SK-N-SH treated with all-trans-retinoic acid at 6 μM for 48 hours (cell line): Measurements from ENCODE around the gene GPRIN1.

ENCODE experiments used
- ARNTL ChIP-seq: fragments of 450-650 bp; formaldehyde crosslinking; IDR thresholded peaks from 2 replicates; pipeline ENCODE4 v1.5.0; 2020; ENCODE audit warnings: low read depth, mild to moderate bottlenecking, moderate library complexity, borderline replicate concordance
- BACH2 ChIP-seq: fragments of 250-450 bp; sonication (Bioruptor Pico); IDR thresholded peaks from 2 replicates; pipeline ENCODE4 v1.9.0; 2021; ENCODE audit warnings: mild to moderate bottlenecking, borderline replicate concordance
- ISL1 ChIP-seq: fragments of 250-450 bp; sonication (Bioruptor Pico); IDR thresholded peaks from 2 replicates; pipeline ENCODE4 v2.1.2; 2022; ENCODE audit warnings: mild to moderate bottlenecking, moderate library complexity
- RARB ChIP-seq: fragments of 250-450 bp; sonication (Bioruptor Pico); IDR thresholded peaks from 2 replicates; pipeline ENCODE4 v1.8.0; 2021; ENCODE audit warnings: mild to moderate bottlenecking, moderate library complexity
- SNAI2 ChIP-seq: fragments of 250-450 bp; sonication (Bioruptor Pico); IDR thresholded peaks from 2 replicates; pipeline ENCODE4 v1.5.0; 2020; ENCODE audit warnings: mild to moderate bottlenecking, moderate library complexity
- ZC3H10 ChIP-seq: fragments of 250-450 bp; sonication (Bioruptor Pico); IDR thresholded peaks from 2 replicates; pipeline ENCODE4 v1.5.1; 2021; ENCODE audit warnings: mild to moderate bottlenecking, moderate library complexity
- ZFP3 ChIP-seq: fragments of 250-450 bp; sonication (Bioruptor Pico); IDR thresholded peaks from 2 replicates; pipeline ENCODE4 v1.5.0; 2020; ENCODE audit warnings: mild to moderate bottlenecking, moderate library complexity
- ZFP30 ChIP-seq: fragments of 450-650 bp; formaldehyde crosslinking; IDR thresholded peaks from 2 replicates; pipeline ENCODE4 v1.5.0; 2022; ENCODE audit warnings: mild to moderate bottlenecking, moderate library complexity
- ZNF70 ChIP-seq: fragments of 450-650 bp; formaldehyde crosslinking; IDR thresholded peaks from 2 replicates; pipeline ENCODE4 v1.5.0; 2020; ENCODE audit warnings: mild to moderate bottlenecking, moderate library complexity
- TF ChIP-seq, protein P1 (sequence below): fragments of 250-450 bp; sonication (Bioruptor Pico); IDR thresholded peaks from 2 replicates; pipeline ENCODE4 v1.8.0; 2020; ENCODE audit warnings: mild to moderate bottlenecking, moderate library complexity, borderline replicate concordance
- TF ChIP-seq, protein P2 (sequence below): fragments of 250-450 bp; sonication (Bioruptor Pico); IDR thresholded peaks from 2 replicates; pipeline ENCODE4 v1.5.0; 2020; ENCODE audit warnings: mild to moderate bottlenecking, moderate library complexity
- TF ChIP-seq, protein P3 (sequence below): fragments of 250-450 bp; sonication (Bioruptor Pico); IDR thresholded peaks from 2 replicates; pipeline ENCODE4 v1.5.1; 2020; ENCODE audit warnings: low read depth, mild to moderate bottlenecking, moderate library complexity

DNA sequence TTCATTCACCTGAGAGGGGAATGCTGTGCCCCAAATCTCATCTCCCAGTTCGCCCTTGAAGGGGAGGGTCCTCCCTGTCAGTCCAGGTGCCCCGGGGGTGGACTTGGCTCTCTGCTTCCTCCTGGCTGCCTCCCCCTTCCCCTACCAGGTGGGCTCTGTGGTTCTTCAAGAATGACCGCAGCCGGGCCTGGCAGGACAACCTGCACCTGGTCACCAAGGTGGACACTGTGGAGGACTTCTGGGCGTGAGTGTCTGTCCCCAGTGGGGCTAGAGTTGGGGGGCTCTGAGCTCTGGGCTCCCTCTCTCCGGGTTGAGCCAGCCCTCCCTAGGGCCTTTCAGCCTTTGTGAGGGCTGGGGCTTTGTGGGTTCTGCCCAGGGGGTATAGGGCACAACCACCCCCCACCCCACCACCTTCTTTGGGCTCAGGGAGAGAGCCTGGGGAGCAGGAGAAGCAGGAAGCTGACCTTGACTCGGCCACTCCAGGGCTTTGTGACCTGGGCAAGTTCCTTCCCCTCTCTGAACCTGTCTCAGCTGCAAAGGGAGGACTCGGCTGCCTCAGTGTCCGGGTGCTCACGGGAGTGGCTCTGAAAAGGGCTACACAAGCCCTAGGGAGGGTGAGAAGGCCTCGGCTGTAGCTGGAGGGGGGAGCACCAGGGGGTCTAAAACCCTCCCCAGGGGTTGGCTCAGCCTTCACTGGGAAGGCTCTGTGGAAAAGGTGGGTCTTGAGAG lies 33.7 kb upstream of the GPRIN1 start:
- TF ChIP-seq ZNF70 (CRISPR knock-in tag) (no peak), ZFP30 (CRISPR knock-in tag) (no peak), ISL1 (CRISPR knock-in tag) (no peak), ZC3H10 (CRISPR knock-in tag) (no peak), ZFP3 (CRISPR knock-in tag) (no peak), SNAI2 (CRISPR knock-in tag) (no peak), BACH2 (CRISPR knock-in tag) (no peak), ARNTL (CRISPR knock-in tag) (no peak), RARB (CRISPR knock-in tag) (no peak)
- TF ChIP-seq, protein P1, sequence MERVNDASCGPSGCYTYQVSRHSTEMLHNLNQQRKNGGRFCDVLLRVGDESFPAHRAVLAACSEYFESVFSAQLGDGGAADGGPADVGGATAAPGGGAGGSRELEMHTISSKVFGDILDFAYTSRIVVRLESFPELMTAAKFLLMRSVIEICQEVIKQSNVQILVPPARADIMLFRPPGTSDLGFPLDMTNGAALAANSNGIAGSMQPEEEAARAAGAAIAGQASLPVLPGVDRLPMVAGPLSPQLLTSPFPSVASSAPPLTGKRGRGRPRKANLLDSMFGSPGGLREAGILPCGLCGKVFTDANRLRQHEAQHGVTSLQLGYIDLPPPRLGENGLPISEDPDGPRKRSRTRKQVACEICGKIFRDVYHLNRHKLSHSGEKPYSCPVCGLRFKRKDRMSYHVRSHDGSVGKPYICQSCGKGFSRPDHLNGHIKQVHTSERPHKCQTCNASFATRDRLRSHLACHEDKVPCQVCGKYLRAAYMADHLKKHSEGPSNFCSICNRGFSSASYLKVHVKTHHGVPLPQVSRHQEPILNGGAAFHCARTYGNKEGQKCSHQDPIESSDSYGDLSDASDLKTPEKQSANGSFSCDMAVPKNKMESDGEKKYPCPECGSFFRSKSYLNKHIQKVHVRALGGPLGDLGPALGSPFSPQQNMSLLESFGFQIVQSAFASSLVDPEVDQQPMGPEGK (CRISPR knock-in tag): no peak
- TF ChIP-seq, protein P2, sequence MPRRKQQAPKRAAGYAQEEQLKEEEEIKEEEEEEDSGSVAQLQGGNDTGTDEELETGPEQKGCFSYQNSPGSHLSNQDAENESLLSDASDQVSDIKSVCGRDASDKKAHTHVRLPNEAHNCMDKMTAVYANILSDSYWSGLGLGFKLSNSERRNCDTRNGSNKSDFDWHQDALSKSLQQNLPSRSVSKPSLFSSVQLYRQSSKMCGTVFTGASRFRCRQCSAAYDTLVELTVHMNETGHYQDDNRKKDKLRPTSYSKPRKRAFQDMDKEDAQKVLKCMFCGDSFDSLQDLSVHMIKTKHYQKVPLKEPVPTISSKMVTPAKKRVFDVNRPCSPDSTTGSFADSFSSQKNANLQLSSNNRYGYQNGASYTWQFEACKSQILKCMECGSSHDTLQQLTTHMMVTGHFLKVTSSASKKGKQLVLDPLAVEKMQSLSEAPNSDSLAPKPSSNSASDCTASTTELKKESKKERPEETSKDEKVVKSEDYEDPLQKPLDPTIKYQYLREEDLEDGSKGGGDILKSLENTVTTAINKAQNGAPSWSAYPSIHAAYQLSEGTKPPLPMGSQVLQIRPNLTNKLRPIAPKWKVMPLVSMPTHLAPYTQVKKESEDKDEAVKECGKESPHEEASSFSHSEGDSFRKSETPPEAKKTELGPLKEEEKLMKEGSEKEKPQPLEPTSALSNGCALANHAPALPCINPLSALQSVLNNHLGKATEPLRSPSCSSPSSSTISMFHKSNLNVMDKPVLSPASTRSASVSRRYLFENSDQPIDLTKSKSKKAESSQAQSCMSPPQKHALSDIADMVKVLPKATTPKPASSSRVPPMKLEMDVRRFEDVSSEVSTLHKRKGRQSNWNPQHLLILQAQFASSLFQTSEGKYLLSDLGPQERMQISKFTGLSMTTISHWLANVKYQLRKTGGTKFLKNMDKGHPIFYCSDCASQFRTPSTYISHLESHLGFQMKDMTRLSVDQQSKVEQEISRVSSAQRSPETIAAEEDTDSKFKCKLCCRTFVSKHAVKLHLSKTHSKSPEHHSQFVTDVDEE (CRISPR knock-in tag): no peak
- TF ChIP-seq, protein P3, sequence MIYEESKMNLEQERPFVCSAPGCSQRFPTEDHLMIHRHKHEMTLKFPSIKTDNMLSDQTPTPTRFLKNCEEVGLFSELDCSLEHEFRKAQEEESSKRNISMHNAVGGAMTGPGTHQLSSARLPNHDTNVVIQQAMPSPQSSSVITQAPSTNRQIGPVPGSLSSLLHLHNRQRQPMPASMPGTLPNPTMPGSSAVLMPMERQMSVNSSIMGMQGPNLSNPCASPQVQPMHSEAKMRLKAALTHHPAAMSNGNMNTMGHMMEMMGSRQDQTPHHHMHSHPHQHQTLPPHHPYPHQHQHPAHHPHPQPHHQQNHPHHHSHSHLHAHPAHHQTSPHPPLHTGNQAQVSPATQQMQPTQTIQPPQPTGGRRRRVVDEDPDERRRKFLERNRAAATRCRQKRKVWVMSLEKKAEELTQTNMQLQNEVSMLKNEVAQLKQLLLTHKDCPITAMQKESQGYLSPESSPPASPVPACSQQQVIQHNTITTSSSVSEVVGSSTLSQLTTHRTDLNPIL (CRISPR knock-in tag): no peak
